GM12891 (cell line): ENCODE results near the gene ILK.

ENCODE experiments used
- POLR2A ChIP-seq: IDR thresholded peaks from 2 replicates; pipeline ENCODE4 v1.6.1; 2011; ENCODE audit warnings: low read depth, low read length, control low read depth
- POLR2AphosphoS5 ChIP-seq: IDR thresholded peaks from 2 replicates; pipeline ENCODE4 v1.6.1; 2011; ENCODE audit warnings: low read depth, low read length, control low read depth
- TAF1 ChIP-seq: IDR thresholded peaks from 2 replicates; pipeline ENCODE4 v1.6.1; 2011; ENCODE audit warnings: low read depth, low read length, control low read depth

GRCh38 chr11:6613496-6613895, 9.9 kb downstream of the ILK start:
- TF ChIP-seq POLR2A = no peak
- TF ChIP-seq POLR2AphosphoS5 = no peak
- TF ChIP-seq TAF1 = no peak
